H9 (cell line): ENCODE data around the gene SCNN1G. TPM values are rescaled to one million over a fixed set of nuclear protein-coding genes. Genes with fewer than 3 reads are reported as not detected.
A peak's percentile ranks its signal among the peaks of the same experiment; 100 is the strongest.

Experiments used
- DNase-seq: peaks from one replicate; pipeline ENCODE4 v3.0.0-alpha.2; 2017
- H2AFZ ChIP-seq: one replicate; pipeline ENCODE4 v1.6.1; 2013; ENCODE audit warnings: mild to moderate bottlenecking, low read length, control low read depth, moderate library complexity
- H2AK5ac ChIP-seq: 2 replicates; pipeline ENCODE4 v1.6.1; 2013; ENCODE audit warnings: low read length, control low read depth, mixed read lengths; ENCODE audit not compliant: insufficient read length
- H2BK120ac ChIP-seq: one replicate; pipeline ENCODE4 v1.6.1; 2013; ENCODE audit warnings: low read depth, mild to moderate bottlenecking, low read length, control low read depth, inconsistent platforms; ENCODE audit not compliant: poor library complexity, severe bottlenecking
- H2BK12ac ChIP-seq: 2 replicates; pipeline ENCODE4 v1.6.1; 2013; ENCODE audit warnings: low read length, control low read depth, mixed read lengths, low read depth; ENCODE audit not compliant: insufficient read length
- H2BK15ac ChIP-seq: 2 replicates; pipeline ENCODE4 v1.6.1; 2013; ENCODE audit warnings: low read depth, low read length, control low read depth
- H2BK20ac ChIP-seq: one replicate; pipeline ENCODE4 v1.6.1; 2013; ENCODE audit warnings: low read depth, mild to moderate bottlenecking, low read length, control low read depth, inconsistent platforms; ENCODE audit not compliant: poor library complexity, severe bottlenecking
- H2BK5ac ChIP-seq: 2 replicates; pipeline ENCODE4 v1.6.1; 2013; ENCODE audit warnings: low read length, control low read depth, mixed read lengths; ENCODE audit not compliant: insufficient read length
- H3K14ac ChIP-seq: 2 replicates; pipeline ENCODE4 v1.6.1; 2013; ENCODE audit warnings: low read length, control low read depth; ENCODE audit not compliant: insufficient read depth
- H3K18ac ChIP-seq: 2 replicates; pipeline ENCODE4 v1.6.1; 2013; ENCODE audit warnings: low read depth, mild to moderate bottlenecking, mixed read lengths, low read length, control low read depth; ENCODE audit not compliant: insufficient read length
- H3K23ac ChIP-seq: 2 replicates; pipeline ENCODE4 v1.6.1; 2013; ENCODE audit warnings: low read length, control low read depth, mixed read lengths, low read depth; ENCODE audit not compliant: insufficient read length
- H3K23me2 ChIP-seq: 2 replicates; pipeline ENCODE4 v1.6.1; 2013; ENCODE audit warnings: low read depth, mild to moderate bottlenecking, mixed read lengths, low read length, control low read depth; ENCODE audit not compliant: insufficient read length, poor library complexity, severe bottlenecking
- H3K27ac ChIP-seq: 2 replicates; pipeline ENCODE4 v1.5.1; 2013; ENCODE audit warnings: low read length, control low read depth, mixed read lengths, low read depth; ENCODE audit not compliant: insufficient read length
- H3K27me3 ChIP-seq: 2 replicates; pipeline ENCODE4 v1.6.1; 2013; ENCODE audit warnings: low read length, control low read depth, inconsistent platforms; ENCODE audit not compliant: insufficient read depth
- H3K4ac ChIP-seq: 2 replicates; pipeline ENCODE4 v1.6.1; 2013; ENCODE audit warnings: low read depth, mild to moderate bottlenecking, control low read depth, inconsistent platforms, low read length, moderate library complexity
- H3K4me1 ChIP-seq: 2 replicates; pipeline ENCODE4 v1.6.1; 2013; ENCODE audit warnings: low read length, control low read depth, inconsistent platforms; ENCODE audit not compliant: insufficient read depth
- H3K4me2 ChIP-seq: 2 replicates; pipeline ENCODE4 v1.6.1; 2013; ENCODE audit warnings: low read length, control low read depth, mixed read lengths; ENCODE audit not compliant: insufficient read length, insufficient read depth
- H3K56ac ChIP-seq: 2 replicates; pipeline ENCODE4 v1.6.1; 2013; ENCODE audit warnings: low read depth, mild to moderate bottlenecking, mixed read lengths, low read length, control low read depth; ENCODE audit not compliant: insufficient read length
- H3K79me1 ChIP-seq: 2 replicates; pipeline ENCODE4 v1.6.1; 2013; ENCODE audit warnings: low read depth, mild to moderate bottlenecking, moderate library complexity, low read length, control low read depth, inconsistent platforms; ENCODE audit not compliant: insufficient read depth, poor library complexity, severe bottlenecking
- H3K79me2 ChIP-seq: 2 replicates; pipeline ENCODE4 v1.6.1; 2013; ENCODE audit warnings: low read length, control low read depth, inconsistent platforms; ENCODE audit not compliant: insufficient read depth
- H3K9ac ChIP-seq: 2 replicates; pipeline ENCODE4 v1.6.1; 2013; ENCODE audit warnings: low read length, control low read depth, mixed read lengths; ENCODE audit not compliant: insufficient read length; ENCODE audit errors: extremely low read depth
- H3K9me3 ChIP-seq: one replicate; pipeline ENCODE4 v1.6.1; 2013; ENCODE audit warnings: low read depth, low read length, inconsistent platforms; ENCODE audit not compliant: control insufficient read depth
- H3T11ph ChIP-seq: one replicate; pipeline ENCODE4 v1.6.1; 2013; ENCODE audit warnings: mild to moderate bottlenecking, low read length, control low read depth, inconsistent platforms
- H4K20me1 ChIP-seq: one replicate; pipeline ENCODE4 v1.6.1; 2013; ENCODE audit not compliant: control insufficient read depth, insufficient read length, insufficient read depth
- H4K5ac ChIP-seq: 2 replicates; pipeline ENCODE4 v1.6.1; 2013; ENCODE audit warnings: low read depth, mild to moderate bottlenecking, mixed read lengths, low read length, control low read depth; ENCODE audit not compliant: insufficient read length
- H4K8ac ChIP-seq: replicated peaks from 2 replicates; pipeline ENCODE4 v1.6.1; 2013; ENCODE audit warnings: low read length, control low read depth, mixed read lengths, low read depth; ENCODE audit not compliant: insufficient read length
- H4K91ac ChIP-seq: 2 replicates; pipeline ENCODE4 v1.6.1; 2013; ENCODE audit warnings: low read depth, mild to moderate bottlenecking, moderate library complexity, mixed read lengths, low read length, control low read depth; ENCODE audit not compliant: insufficient read length
- H3K27ac Mint-ChIP-seq, 3 experiments: 2 replicates in 2 of 3; 3 replicates in 1 of 3; pipeline ENCODE4 v1.8.0; 2020 to 2021; ENCODE audit warnings: mixed read lengths in 3 of 3, mild to moderate bottlenecking in 1 of 3, moderate library complexity in 1 of 3
- H3K27me3 Mint-ChIP-seq: 2 replicates; pipeline ENCODE4 v1.8.0; 2021; ENCODE audit warnings: low read depth, mild to moderate bottlenecking, moderate library complexity, mixed read lengths
- H3K36me3 Mint-ChIP-seq, 3 experiments: 2 replicates in 2 of 3; 3 replicates in 1 of 3; pipeline ENCODE4 v1.8.0; 2020 to 2021; ENCODE audit warnings: low read depth in 3 of 3, mixed read lengths in 3 of 3; ENCODE audit not compliant: insufficient read depth in 1 of 3
- H3K4me1 Mint-ChIP-seq, 2 experiments: 2 replicates each; pipeline ENCODE4 v1.8.0; 2020; ENCODE audit warnings: mixed read lengths in 2 of 2
- H3K4me3 Mint-ChIP-seq, 2 experiments: 2 replicates in 1 of 2; 3 replicates in 1 of 2; pipeline ENCODE4 v1.8.0; 2020 to 2021; ENCODE audit warnings: mild to moderate bottlenecking in 2 of 2, mixed read lengths in 2 of 2, moderate library complexity in 1 of 2
- H3K9me3 Mint-ChIP-seq, 2 experiments: 2 replicates in 1 of 2; 3 replicates in 1 of 2; pipeline ENCODE4 v1.8.0; 2020; ENCODE audit warnings: mild to moderate bottlenecking in 2 of 2, mixed read lengths in 2 of 2, moderate library complexity in 1 of 2
- WGBS: extraction: QIAGEN DNeasy Blood & Tissue Kit; methylation state at CpG from one replicate; pipeline ENCODE4 v1.1.7; 2013; ENCODE audit warnings: missing lambda C conversion rate, low lambda C conversion rate, mixed read lengths; ENCODE audit not compliant: insufficient read length; ENCODE audit errors: extremely low coverage; 5-methylcytosine and 5-hydroxymethylcytosine counted together
- total RNA-seq: library from RNA; stranded (reverse); gene quantifications from 2 replicates; pipeline ENCODE4 v1.2.1, GENCODE V29; 2021
- TF ChIP-seq, protein P1 (sequence below): fragments of 200-600 bp; sonication (generic); conservative IDR thresholded peaks from 3 replicates; pipeline ENCODE4 v1.8.0; 2021; ENCODE audit warnings: antibody characterized with exemption, mild to moderate bottlenecking

The SCNN1G gene
- total RNA-seq, 1 experiment from 2014 or later, result 0.74 TPM

DNA sequence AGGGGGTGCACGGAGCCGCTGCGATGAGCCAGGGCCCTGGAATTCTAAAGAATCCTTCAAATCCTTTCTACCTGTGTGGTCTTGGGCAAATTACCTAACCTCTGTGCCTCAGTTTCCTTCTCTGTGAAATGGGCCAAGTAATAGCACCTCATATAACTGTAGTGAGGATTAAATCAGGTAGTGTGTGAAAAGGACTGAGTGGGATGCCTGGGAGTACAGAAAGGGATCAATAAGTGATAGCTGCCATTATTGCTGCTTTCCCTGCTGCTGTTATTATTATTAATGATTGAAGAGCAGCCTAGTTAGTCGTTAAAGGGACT lies 958 bp downstream of the SCNN1G start:
- Histone ChIP-seq H4K8ac (no peak overlapping the region), H4K20me1 (no peaks in the 10 kb centered on the region), H4K5ac (no peak overlapping the region), H2BK120ac (no peak overlapping the region), H3K9me3 (no peaks in the 10 kb centered on the region), H3K79me1 (no peaks in the 10 kb centered on the region), H3K27ac (no peak overlapping the region), H3K23ac (no peak overlapping the region), H4K91ac (no peak overlapping the region), H2BK20ac (no peak overlapping the region), H3K4ac (no peak overlapping the region), H3K4me2 (peak overlapping the region; percentile 75), H2BK5ac (no peak overlapping the region), H2AK5ac (no peak overlapping the region), H3K9ac (no peak overlapping the region), H3K27me3 (peaks cover 15% of the 10 kb centered on the region; the same call in 1 of the 2 replicates), H2BK12ac (no peak overlapping the region), H3K56ac (no peak overlapping the region), H3K18ac (no peak overlapping the region), H2BK15ac (no peak overlapping the region), H3K14ac (no peak overlapping the region), H3K23me2 (peaks cover 6% of the 10 kb centered on the region), H3T11ph (no peak overlapping the region), H3K4me1 (no peaks in the 10 kb centered on the region), H3K79me2 (no peaks in the 10 kb centered on the region), H2AFZ (no peak overlapping the region)
- Mint-ChIP-seq H3K36me3 (no peaks in the 10 kb centered on the region; a peak in 1 of 7 replicates), H3K4me1 (peaks cover 17 to 25% of the 10 kb centered on the region in 2 experiments), H3K27me3 (peaks cover 47% of the 10 kb centered on the region), H3K9me3 (peaks cover 0 to 3% of the 10 kb centered on the region in 2 experiments; a peak in 1 of 5 replicates), H3K27ac (no peak overlapping the region), H3K4me3 (peak overlapping the region; percentile 61 to 76; a peak in 4 of 5 replicates)
- no peak for DNase-seq
- no CpG with 5 or more reads among the region's 4 CpGs for WGBS
- TF ChIP-seq, protein P1, sequence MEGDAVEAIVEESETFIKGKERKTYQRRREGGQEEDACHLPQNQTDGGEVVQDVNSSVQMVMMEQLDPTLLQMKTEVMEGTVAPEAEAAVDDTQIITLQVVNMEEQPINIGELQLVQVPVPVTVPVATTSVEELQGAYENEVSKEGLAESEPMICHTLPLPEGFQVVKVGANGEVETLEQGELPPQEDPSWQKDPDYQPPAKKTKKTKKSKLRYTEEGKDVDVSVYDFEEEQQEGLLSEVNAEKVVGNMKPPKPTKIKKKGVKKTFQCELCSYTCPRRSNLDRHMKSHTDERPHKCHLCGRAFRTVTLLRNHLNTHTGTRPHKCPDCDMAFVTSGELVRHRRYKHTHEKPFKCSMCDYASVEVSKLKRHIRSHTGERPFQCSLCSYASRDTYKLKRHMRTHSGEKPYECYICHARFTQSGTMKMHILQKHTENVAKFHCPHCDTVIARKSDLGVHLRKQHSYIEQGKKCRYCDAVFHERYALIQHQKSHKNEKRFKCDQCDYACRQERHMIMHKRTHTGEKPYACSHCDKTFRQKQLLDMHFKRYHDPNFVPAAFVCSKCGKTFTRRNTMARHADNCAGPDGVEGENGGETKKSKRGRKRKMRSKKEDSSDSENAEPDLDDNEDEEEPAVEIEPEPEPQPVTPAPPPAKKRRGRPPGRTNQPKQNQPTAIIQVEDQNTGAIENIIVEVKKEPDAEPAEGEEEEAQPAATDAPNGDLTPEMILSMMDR, result no peak
